Mesothelial cell of epicardium (in vitro differentiated cells): ENCODE data around the gene CCNL2. TPM values are rescaled to one million over a fixed set of nuclear protein-coding genes. Genes with fewer than 3 reads are reported as not detected.
"Not testable (repeated sequence)": the region's sequence is repeated elsewhere in the genome, so short reads cannot be mapped to it uniquely, and the experiment has no call there.

ENCODE experiments used
- DNase-seq, 2 experiments: peaks; one replicate each; pipeline ENCODE4 v3.0.0; 2021; ENCODE audit warnings: low spot score in 2 of 2; ENCODE audit not compliant: unreplicated experiment in 2 of 2
- H3K27ac Mint-ChIP-seq: 2 replicates; pipeline ENCODE4 v1.8.0; 2021; ENCODE audit warnings: mixed read lengths
- H3K27me3 Mint-ChIP-seq: 2 replicates; pipeline ENCODE4 v1.8.0; 2021; ENCODE audit warnings: low read depth, mixed read lengths
- H3K36me3 Mint-ChIP-seq: 2 replicates; pipeline ENCODE4 v1.8.0; 2021; ENCODE audit warnings: mixed read lengths
- H3K4me1 Mint-ChIP-seq: 2 replicates; pipeline ENCODE4 v1.8.0; 2021; ENCODE audit warnings: mixed read lengths
- H3K4me3 Mint-ChIP-seq: 2 replicates; pipeline ENCODE4 v1.8.0; 2021; ENCODE audit warnings: mild to moderate bottlenecking, moderate library complexity, mixed read lengths
- H3K9me3 Mint-ChIP-seq: 2 replicates; pipeline ENCODE4 v1.8.0; 2021; ENCODE audit warnings: mixed read lengths
- total RNA-seq: library from RNA; stranded (reverse); gene quantifications from 3 replicates; pipeline ENCODE4 v1.2.1, GENCODE V29; 2021
- TF ChIP-seq, protein P1 (sequence below): fragments of 200-600 bp; sonication (generic); IDR thresholded peaks from one replicate; pipeline ENCODE4 v1.5.0; 2021; ENCODE audit warnings: antibody characterized with exemption; ENCODE audit not compliant: unreplicated experiment

CCNL2 gene
- total RNA-seq, 1 donor from 2014 or later: 423 TPM

DNA sequence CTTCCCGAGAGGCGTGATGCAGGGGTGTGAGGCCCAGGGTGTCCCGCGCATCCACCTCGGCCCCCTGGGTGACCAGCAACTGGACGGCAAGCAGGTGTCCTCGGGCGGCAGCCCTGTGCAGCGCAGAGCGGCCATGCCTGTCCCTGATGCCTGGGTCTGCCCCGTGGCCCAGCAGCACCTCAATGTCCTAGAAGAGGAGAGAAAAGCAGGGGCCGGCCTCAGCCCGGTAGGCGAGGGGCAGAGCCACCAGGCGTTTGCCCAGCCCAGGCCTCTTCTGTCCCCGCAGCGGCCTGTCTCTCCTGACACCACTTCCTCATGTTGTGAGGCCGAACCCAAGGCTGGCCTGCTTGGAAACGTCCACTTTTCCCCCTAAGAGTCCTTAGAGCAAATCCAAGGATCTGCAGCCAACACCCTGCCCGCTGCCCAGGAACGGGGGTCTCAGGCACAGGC, 20.3 kb upstream of the CCNL2 start:
- peak overlapping the region; percentile 20 for H3K4me3 Mint-ChIP-seq
- DNase-seq: no peak
- peaks cover 30% of the 10 kb centered on the region for H3K4me1 Mint-ChIP-seq
- no peaks in the 10 kb centered on the region for H3K27me3 Mint-ChIP-seq
- peak overlapping the region; percentile 60 for H3K27ac Mint-ChIP-seq
- no peaks in the 10 kb centered on the region for H3K36me3 Mint-ChIP-seq
- H3K9me3 Mint-ChIP-seq: no peaks in the 10 kb centered on the region
- TF ChIP-seq, protein P1, sequence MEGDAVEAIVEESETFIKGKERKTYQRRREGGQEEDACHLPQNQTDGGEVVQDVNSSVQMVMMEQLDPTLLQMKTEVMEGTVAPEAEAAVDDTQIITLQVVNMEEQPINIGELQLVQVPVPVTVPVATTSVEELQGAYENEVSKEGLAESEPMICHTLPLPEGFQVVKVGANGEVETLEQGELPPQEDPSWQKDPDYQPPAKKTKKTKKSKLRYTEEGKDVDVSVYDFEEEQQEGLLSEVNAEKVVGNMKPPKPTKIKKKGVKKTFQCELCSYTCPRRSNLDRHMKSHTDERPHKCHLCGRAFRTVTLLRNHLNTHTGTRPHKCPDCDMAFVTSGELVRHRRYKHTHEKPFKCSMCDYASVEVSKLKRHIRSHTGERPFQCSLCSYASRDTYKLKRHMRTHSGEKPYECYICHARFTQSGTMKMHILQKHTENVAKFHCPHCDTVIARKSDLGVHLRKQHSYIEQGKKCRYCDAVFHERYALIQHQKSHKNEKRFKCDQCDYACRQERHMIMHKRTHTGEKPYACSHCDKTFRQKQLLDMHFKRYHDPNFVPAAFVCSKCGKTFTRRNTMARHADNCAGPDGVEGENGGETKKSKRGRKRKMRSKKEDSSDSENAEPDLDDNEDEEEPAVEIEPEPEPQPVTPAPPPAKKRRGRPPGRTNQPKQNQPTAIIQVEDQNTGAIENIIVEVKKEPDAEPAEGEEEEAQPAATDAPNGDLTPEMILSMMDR: no peak

DNA sequence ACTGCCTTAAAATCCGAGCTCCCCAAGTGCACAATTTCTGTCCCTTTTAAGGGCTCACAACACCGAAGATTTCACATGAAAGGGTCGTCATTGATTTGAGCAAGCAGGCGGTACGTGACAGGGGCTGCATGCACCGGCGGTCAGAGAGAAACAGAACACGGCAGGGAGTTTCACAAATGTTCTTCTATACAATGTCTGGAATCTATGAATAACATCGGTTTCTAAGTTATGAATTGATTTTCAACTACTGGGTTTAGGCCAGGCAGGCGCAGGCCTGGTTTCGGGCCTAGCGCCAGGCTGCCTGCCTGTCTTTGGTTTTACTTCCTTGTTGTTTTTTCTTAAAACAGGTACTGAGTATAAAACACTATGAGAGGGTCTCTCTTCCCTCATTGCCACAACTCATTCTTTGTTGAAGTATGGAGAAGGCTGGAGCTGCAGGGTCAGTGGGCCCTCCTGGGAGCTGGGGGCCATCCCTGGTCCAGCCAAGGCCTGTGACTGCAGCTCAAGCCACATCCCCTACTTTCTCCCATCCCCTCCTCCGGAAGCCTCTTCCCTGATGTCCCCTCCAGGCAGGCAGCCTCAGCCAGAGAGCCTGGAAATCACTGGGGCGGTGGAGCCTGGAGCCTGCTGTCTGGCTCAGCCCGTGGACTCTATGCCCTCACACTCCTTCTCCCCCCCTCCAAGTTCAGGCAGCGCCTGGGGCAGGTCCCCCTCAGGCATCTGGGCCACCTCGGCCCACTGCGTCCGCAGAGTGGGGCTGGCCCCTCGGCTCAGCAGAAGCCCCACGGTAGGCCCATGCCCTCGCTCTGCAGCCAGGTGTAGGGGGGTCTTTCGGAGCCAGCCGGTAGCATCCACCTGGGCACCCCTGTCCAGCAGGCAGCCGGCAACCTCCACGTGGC, 19.6 kb upstream of the CCNL2 start:
- DNase-seq: no peak
- peak overlapping the region; percentile 70 for H3K27ac Mint-ChIP-seq
- H3K4me3 Mint-ChIP-seq: no peak overlapping the region
- no peaks in the 10 kb centered on the region for H3K36me3 Mint-ChIP-seq
- no peaks in the 10 kb centered on the region for H3K9me3 Mint-ChIP-seq
- no peaks in the 10 kb centered on the region for H3K27me3 Mint-ChIP-seq
- TF ChIP-seq, protein P1: no peak
- peaks cover 30% of the 10 kb centered on the region for H3K4me1 Mint-ChIP-seq

DNA sequence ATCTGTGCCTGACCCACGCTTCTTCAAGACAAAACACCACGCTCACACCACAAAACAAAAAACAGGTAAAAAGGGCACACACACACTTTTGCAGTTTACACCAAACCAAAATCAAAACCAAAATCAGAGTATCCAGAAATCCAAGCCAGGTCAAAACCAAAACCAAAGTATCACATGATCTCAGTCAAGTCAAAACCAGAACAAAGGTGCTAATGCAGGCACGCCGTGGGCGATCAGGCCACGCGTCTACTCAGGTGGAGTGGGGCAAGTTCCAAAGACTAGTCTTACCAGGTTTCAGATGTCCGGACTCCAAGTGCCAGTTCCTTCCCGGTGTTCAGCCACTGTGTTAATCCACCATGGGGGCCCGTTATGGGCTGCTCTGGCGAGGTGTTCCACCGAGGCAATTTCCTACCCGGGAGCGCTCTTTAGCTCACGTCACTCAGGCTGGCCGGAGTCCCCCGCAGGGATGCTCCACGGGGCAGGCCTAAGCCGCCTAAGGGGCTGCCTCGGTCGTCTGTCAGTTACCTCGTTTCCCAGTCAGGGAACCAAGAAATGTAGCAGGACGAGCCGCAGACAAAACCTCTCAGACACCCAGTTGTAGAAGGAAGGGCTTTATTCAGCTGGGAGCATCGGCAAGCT, 18.8 kb upstream of the CCNL2 start:
- Mint-ChIP-seq H3K4me1 (peaks cover 27% of the 10 kb centered on the region), H3K27ac (peak overlapping the region; percentile 70)
- H3K36me3 Mint-ChIP-seq, H3K4me3 Mint-ChIP-seq, H3K9me3 Mint-ChIP-seq, DNase-seq, H3K27me3 Mint-ChIP-seq: not testable (repeated sequence)

DNA sequence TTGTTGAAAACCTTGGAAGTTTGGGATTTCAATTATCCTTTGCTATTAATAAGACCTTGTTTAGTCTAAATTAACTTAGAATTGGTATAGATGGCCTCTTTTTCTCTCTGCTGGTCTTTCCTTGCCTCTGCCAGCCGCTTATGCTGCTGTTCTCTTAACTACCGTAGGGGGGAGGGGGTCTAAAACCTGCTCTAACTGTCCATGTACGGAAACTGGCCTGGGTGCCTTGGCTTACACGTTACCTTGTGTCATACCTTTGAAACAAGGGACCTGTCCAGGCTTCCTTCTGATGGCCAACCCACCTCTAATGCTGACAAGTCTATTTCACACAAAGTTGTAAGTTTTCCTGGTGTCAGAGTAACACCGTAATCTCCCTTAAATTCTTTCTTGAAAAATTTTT, 18.3 kb upstream of the CCNL2 start:
- H3K27me3 Mint-ChIP-seq, H3K36me3 Mint-ChIP-seq, H3K9me3 Mint-ChIP-seq, DNase-seq, H3K4me3 Mint-ChIP-seq: not testable (repeated sequence)
- peaks cover 21% of the 10 kb centered on the region for H3K4me1 Mint-ChIP-seq
- peak overlapping the region; percentile 70 for H3K27ac Mint-ChIP-seq

DNA sequence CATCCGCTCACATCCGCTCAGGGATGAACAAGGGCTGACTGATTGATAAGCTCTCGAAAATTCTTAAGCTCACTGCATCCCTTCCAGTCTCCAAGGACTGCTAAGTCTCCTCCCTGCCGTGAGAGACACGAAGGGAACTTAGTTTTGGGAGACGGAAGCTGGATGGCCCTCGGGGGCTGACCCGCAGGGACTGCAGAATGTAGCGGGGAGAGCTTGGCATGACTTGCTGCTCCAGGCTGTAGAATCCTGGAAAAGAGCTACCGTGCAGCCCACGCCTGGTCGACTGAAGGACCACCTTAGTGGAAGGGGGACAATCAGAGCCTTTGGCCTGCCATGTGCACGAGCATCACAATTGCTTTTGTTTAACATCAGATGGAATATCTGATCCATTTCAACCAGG, 16.6 kb upstream of the CCNL2 start:
- Mint-ChIP-seq H3K27ac (no peak overlapping the region), H3K4me1 (peaks cover 14% of the 10 kb centered on the region), H3K4me3 (no peak overlapping the region), H3K9me3 (peaks cover 8% of the 10 kb centered on the region), H3K27me3 (no peaks in the 10 kb centered on the region), H3K36me3 (peaks cover 3% of the 10 kb centered on the region)
- DNase-seq: no peak
- TF ChIP-seq, protein P1: no peak

DNA sequence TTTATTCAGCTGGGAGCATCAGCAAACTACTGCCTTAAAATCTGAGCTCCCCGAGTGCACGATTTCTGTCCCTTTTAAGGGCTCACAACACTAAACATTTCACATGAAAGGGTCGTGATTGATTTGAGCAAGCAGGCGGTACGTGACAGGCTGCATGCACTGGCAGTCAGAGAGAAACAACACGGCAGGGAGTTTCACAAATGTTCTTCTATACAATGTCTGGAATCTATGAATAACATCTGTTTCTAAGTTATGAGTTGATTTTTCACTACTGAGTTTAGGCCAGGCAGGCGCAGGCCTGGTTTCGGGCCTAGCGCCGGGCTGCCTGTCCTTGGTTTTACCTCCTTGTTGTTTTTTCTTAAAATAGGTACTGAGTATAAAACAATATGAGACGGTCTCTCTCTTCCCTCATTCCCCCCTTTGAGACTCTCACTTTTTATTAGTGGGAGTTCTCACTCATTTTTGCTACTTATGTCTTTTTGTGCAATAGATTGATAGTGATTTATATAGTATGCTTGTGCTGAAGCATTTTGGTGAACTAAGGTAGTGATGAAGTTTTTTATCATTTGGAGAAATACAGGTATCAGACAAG, 13.3 kb upstream of the CCNL2 start:
- H3K36me3 Mint-ChIP-seq, H3K27me3 Mint-ChIP-seq, H3K9me3 Mint-ChIP-seq, H3K4me3 Mint-ChIP-seq, DNase-seq, H3K27ac Mint-ChIP-seq: not testable (repeated sequence)
- peaks cover 22% of the 10 kb centered on the region for H3K4me1 Mint-ChIP-seq

DNA sequence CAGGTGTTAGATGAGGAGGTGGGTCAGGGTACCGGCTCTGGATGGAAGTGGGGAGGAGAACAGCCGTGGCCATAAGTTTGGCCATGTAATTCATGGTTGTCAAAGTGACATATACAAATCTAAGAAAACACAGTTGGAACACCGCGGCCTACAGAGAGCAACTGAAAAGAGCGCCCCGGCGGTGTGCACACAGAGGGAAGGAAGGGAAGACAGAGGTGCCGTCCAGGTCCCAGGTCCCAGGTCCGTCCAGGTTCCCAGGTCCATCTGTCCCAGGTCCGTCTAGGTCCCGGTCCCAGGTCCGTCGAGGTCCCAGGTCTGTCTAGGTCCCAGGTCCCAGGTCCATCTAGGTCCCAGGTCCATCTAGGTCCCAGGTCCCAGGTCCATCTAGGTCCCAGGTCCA, 12.5 kb upstream of the CCNL2 start:
- Mint-ChIP-seq H3K27ac (no peak overlapping the region), H3K9me3 (peaks cover 8% of the 10 kb centered on the region), H3K4me3 (no peak overlapping the region), H3K27me3 (no peaks in the 10 kb centered on the region), H3K36me3 (peaks cover 4% of the 10 kb centered on the region), H3K4me1 (peaks cover 19% of the 10 kb centered on the region)
- DNase-seq: no peak
- TF ChIP-seq, protein P1: no peak

DNA sequence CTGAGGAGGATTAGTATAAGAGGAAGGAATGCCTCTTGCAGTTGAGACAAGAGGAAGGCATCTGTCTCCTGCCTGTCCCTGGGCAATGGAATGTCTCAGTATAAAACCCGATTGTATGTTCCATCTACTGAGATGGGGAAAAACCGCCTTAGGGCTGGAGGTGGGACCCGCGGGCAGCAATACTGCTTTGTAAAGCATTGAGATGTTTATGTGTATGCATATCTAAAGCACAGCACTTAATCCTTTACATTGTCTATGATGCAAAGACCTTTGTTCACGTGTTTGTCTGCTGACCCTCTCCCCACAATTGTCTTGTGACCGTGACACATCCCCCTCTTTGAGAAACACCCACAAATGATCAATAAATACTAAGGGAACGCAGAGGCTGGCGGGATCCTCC, 11.1 kb upstream of the CCNL2 start:
- H3K36me3 Mint-ChIP-seq: not testable (repeated sequence)

More for the DNA sequence above, 11.1 kb upstream of the CCNL2 start:
- Mint-ChIP-seq H3K27ac (peak overlapping the region; percentile 82), H3K4me1 (peaks cover 28% of the 10 kb centered on the region)
- not testable (repeated sequence) for H3K4me3 Mint-ChIP-seq, DNase-seq, H3K27me3 Mint-ChIP-seq, H3K9me3 Mint-ChIP-seq
